HUES48 (cell line): ENCODE results near the gene OGDH.

Source experiments
- H3K27ac ChIP-seq: one replicate; pipeline ENCODE4 v1.7.0; 2013; ENCODE audit warnings: low read depth, low read length, inconsistent platforms
- H3K27me3 ChIP-seq: 2 replicates; pipeline ENCODE4 v1.6.1; 2013; ENCODE audit warnings: mild to moderate bottlenecking, low read length; ENCODE audit not compliant: control insufficient read depth, insufficient read depth
- H3K36me3 ChIP-seq: 2 replicates; pipeline ENCODE4 v1.6.1; 2013; ENCODE audit warnings: low read length; ENCODE audit not compliant: control insufficient read depth, insufficient read depth
- H3K4me1 ChIP-seq: 2 replicates; pipeline ENCODE4 v1.6.1; 2013; ENCODE audit warnings: mild to moderate bottlenecking, low read length; ENCODE audit not compliant: control insufficient read depth, insufficient read depth
- H3K4me3 ChIP-seq: 2 replicates; pipeline ENCODE4 v1.5.1; 2013; ENCODE audit warnings: mild to moderate bottlenecking, low read depth, low read length
- H3K9ac ChIP-seq: 2 replicates; pipeline ENCODE4 v1.6.1; 2013; ENCODE audit warnings: mild to moderate bottlenecking, low read depth, low read length, moderate library complexity
- H3K9me3 ChIP-seq: 2 replicates; pipeline ENCODE4 v1.6.1; 2013; ENCODE audit warnings: low read length; ENCODE audit not compliant: control insufficient read depth, insufficient read depth

Gene OGDH

GRCh38 chr7:44645254-44645653 lies 38.8 kb downstream of the OGDH start:
- no peaks in the 10 kb centered on the region for H3K27me3 ChIP-seq
- H3K4me1 ChIP-seq, result peaks cover 4% of the 10 kb centered on the region
- H3K9me3 ChIP-seq, result no peaks in the 10 kb centered on the region
- peaks cover 21% of the 10 kb centered on the region for H3K36me3 ChIP-seq
- H3K27ac ChIP-seq, result no peak overlapping the region
- H3K4me3 ChIP-seq, result no peak overlapping the region
- H3K9ac ChIP-seq, result no peak overlapping the region

GRCh38 chr7:44645696-44646095 lies 39.3 kb downstream of the OGDH start:
- H3K27ac ChIP-seq, result no peak overlapping the region
- H3K9ac ChIP-seq, result no peak overlapping the region
- H3K4me1 ChIP-seq, result no peaks in the 10 kb centered on the region

GRCh38 chr7:44646176-44646920 lies 39.9 kb downstream of the OGDH start:
- no peak overlapping the region for H3K9ac ChIP-seq
- no peaks in the 10 kb centered on the region for H3K4me1 ChIP-seq
- H3K27me3 ChIP-seq, result no peaks in the 10 kb centered on the region
- no peak overlapping the region for H3K4me3 ChIP-seq
- H3K27ac ChIP-seq, result no peak overlapping the region
- H3K36me3 ChIP-seq, result peaks cover 28% of the 10 kb centered on the region
- no peaks in the 10 kb centered on the region for H3K9me3 ChIP-seq

More at GRCh38 chr7:44645696-44646095, 39.3 kb downstream of the OGDH start:
- Histone ChIP-seq H3K27me3 (no peaks in the 10 kb centered on the region), H3K9me3 (no peaks in the 10 kb centered on the region), H3K36me3 (peaks cover 26% of the 10 kb centered on the region), H3K4me3 (no peak overlapping the region)

- Histone ChIP-seq H3K4me3 (no peak overlapping the region), H3K9ac (no peak overlapping the region), H3K27ac (no peak overlapping the region), H3K9me3 (no peaks in the 10 kb centered on the region), H3K36me3 (peaks cover 28% of the 10 kb centered on the region), H3K4me1 (no peaks in the 10 kb centered on the region), H3K27me3 (no peaks in the 10 kb centered on the region)
These were observed 40.7 kb downstream of the OGDH start for GRCh38 chr7:44646921-44647636.

DNA sequence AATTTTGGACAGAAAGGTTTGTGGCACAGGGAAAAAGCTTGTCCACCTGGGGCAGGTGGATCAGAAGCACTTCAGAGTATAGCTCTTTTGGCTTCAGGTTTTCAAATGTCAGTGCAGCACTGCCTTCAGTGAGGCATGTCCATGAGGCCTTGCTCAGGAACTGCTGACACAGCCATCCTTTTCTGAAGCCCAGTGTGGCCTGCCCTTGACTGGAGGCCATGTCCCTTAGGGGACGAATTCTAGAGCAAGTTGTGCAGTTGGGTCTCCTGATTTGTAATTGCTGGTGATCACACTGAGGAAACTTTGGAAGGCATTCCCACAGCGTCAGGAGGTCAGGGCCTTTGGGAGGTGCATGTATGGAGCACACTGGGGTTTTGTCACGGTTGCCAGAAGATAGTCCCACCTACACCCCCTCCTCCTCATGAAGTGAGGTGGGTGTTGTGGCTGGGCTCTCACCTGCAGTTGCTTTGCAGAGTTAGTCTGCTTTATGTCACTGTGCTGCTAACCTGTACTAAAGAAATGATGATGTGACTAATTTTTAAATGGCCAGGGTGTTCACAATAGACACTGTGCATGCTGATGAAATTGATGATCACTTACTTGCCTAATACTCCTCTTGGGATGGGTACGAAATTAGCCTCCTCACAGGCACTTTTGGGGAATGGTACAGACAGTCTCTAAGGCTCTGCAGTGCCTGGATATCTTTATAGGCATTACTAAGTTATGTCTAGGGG lies 41.7 kb downstream of the OGDH start:
- Histone ChIP-seq H3K4me1 (no peaks in the 10 kb centered on the region), H3K9me3 (no peaks in the 10 kb centered on the region), H3K4me3 (no peak overlapping the region), H3K27me3 (no peaks in the 10 kb centered on the region), H3K9ac (no peak overlapping the region), H3K27ac (no peak overlapping the region), H3K36me3 (peaks cover 28% of the 10 kb centered on the region)

- Histone ChIP-seq H3K27me3 (no peaks in the 10 kb centered on the region), H3K36me3 (peaks cover 34% of the 10 kb centered on the region), H3K4me1 (no peaks in the 10 kb centered on the region), H3K27ac (no peak overlapping the region), H3K9ac (no peak overlapping the region), H3K9me3 (no peaks in the 10 kb centered on the region), H3K4me3 (no peak overlapping the region)
These were observed 43.8 kb downstream of the OGDH start for GRCh38 chr7:44650242-44650641.

GRCh38 chr7:44650772-44651171 lies 44.3 kb downstream of the OGDH start:
- Histone ChIP-seq H3K9me3 (no peaks in the 10 kb centered on the region), H3K4me3 (no peak overlapping the region), H3K36me3 (peaks cover 38% of the 10 kb centered on the region), H3K27me3 (no peaks in the 10 kb centered on the region), H3K4me1 (no peaks in the 10 kb centered on the region), H3K27ac (no peak overlapping the region), H3K9ac (no peak overlapping the region)

- Histone ChIP-seq H3K27ac (no peak overlapping the region), H3K27me3 (no peaks in the 10 kb centered on the region), H3K9me3 (no peaks in the 10 kb centered on the region), H3K4me3 (no peak overlapping the region), H3K36me3 (peaks cover 47% of the 10 kb centered on the region), H3K9ac (no peak overlapping the region), H3K4me1 (no peaks in the 10 kb centered on the region)
These were observed 46.1 kb downstream of the OGDH start for GRCh38 chr7:44652535-44652934.

GRCh38 chr7:44654255-44654796 lies 47.9 kb downstream of the OGDH start:
- no peaks in the 10 kb centered on the region for H3K4me1 ChIP-seq
- no peak overlapping the region for H3K4me3 ChIP-seq
- H3K36me3 ChIP-seq, result peaks cover 37% of the 10 kb centered on the region
- H3K9ac ChIP-seq, result no peak overlapping the region
- 0 out of 2 replicates have a peak, but pooled peaks cover 5% of the 10 kb centered on the region for H3K9me3 ChIP-seq
- no peaks in the 10 kb centered on the region for H3K27me3 ChIP-seq
- no peak overlapping the region for H3K27ac ChIP-seq

- no peaks in the 10 kb centered on the region for H3K4me1 ChIP-seq
- H3K9me3 ChIP-seq, result 0 out of 2 replicates have a peak, but pooled peaks cover 5% of the 10 kb centered on the region
- H3K9ac ChIP-seq, result no peak overlapping the region
- H3K27ac ChIP-seq, result no peak overlapping the region
- peaks cover 27% of the 10 kb centered on the region for H3K36me3 ChIP-seq
- H3K4me3 ChIP-seq, result no peak overlapping the region
- H3K27me3 ChIP-seq, result no peaks in the 10 kb centered on the region
These were observed 48.9 kb downstream of the OGDH start for GRCh38 chr7:44655341-44655740.
